ENCODE data around the gene TIMM21.

Gene TIMM21

DNA sequence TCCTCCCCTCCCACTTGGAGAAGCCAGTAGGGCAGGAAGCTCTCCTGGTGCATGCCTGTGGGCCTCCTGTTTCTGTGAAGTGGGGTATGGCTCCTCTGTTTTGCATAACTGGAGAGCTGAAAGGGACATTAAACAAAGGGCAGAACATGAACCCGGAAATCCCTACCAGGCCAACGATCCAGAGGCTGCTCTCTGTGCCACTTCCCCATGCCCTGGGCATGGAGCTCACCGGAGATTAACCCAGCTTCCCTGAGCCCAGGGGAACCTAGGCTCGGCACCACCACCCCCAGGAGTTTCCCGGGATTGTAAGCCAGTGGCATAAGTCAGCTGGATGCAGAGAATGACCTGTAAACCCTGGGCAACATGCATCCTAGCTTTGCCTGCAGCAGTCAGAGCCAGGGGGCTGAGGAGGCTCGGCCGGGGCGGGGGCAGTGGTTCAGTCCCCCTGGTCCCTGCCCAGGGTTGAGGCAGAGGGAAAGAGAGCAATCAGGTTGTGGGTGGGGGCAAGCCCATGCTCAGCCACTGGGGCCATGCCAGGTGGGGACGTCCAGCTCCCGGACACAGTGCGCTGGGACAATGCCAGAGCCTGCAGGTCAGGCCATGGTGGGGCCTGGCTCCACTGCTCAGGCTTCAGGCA lies 49.5 kb downstream of the TIMM21 start:
- Histone ChIP-seq H3K27ac (no peak overlapping the region), H3K27me3 (ENCODE audit: control insufficient read depth, insufficient read depth, low read length) (no peaks in the 10 kb centered on the region), H3K4me2 (ENCODE audit: low read length) (no peak overlapping the region), H3K9me3 (ENCODE audit: control insufficient read depth, low read length) (no peaks in the 10 kb centered on the region), H3K4me3 (ENCODE audit: low read depth, low read length) (no peak overlapping the region), H3K4me1 (no peaks in the 10 kb centered on the region), H3K9ac (no peak overlapping the region), H3K36me3 (ENCODE audit: control insufficient read depth, insufficient read depth, low read length) (no peaks in the 10 kb centered on the region), H2AFZ (no peak overlapping the region), H3K79me2 (no peaks in the 10 kb centered on the region)
- TF ChIP-seq, protein P1, sequence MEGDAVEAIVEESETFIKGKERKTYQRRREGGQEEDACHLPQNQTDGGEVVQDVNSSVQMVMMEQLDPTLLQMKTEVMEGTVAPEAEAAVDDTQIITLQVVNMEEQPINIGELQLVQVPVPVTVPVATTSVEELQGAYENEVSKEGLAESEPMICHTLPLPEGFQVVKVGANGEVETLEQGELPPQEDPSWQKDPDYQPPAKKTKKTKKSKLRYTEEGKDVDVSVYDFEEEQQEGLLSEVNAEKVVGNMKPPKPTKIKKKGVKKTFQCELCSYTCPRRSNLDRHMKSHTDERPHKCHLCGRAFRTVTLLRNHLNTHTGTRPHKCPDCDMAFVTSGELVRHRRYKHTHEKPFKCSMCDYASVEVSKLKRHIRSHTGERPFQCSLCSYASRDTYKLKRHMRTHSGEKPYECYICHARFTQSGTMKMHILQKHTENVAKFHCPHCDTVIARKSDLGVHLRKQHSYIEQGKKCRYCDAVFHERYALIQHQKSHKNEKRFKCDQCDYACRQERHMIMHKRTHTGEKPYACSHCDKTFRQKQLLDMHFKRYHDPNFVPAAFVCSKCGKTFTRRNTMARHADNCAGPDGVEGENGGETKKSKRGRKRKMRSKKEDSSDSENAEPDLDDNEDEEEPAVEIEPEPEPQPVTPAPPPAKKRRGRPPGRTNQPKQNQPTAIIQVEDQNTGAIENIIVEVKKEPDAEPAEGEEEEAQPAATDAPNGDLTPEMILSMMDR (IDR thresholded peaks at IDR 0.05) = no peak

DNA sequence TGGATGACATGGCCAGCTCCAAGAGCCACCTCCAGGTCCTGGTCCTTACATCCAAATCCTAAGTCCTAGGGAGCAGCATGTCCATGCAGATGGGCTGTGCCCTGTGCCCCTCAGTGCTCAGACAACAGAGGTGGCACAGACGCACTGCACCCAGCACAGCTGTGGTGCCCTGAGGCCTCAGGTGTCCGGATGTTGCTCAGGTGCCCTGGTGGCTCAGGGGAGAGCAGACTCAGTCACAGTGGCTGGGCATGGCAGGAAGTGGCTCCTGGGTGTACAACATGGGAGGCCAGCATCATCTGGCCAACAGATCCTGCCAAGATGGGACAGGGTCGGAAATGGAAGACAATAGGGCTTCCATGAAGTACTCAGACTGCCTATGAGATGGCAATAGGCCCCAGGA lies 50.1 kb downstream of the TIMM21 start:
- TF ChIP-seq, protein P1 (IDR thresholded peaks at IDR 0.05) = no peak
- H3K27ac ChIP-seq = no peak overlapping the region
- H3K9me3 ChIP-seq (ENCODE audit: control insufficient read depth, low read length) = no peaks in the 10 kb centered on the region
- no peak overlapping the region for H3K4me2 ChIP-seq (ENCODE audit: low read length)
- no peak overlapping the region for H3K9ac ChIP-seq
- H2AFZ ChIP-seq = no peak overlapping the region
- H3K27me3 ChIP-seq (ENCODE audit: control insufficient read depth, insufficient read depth, low read length) = no peaks in the 10 kb centered on the region
- no peaks in the 10 kb centered on the region for H3K36me3 ChIP-seq (ENCODE audit: control insufficient read depth, insufficient read depth, low read length)
- no peaks in the 10 kb centered on the region for H3K79me2 ChIP-seq
- no peak overlapping the region for H3K4me3 ChIP-seq (ENCODE audit: low read depth, low read length)
- H3K4me1 ChIP-seq = no peaks in the 10 kb centered on the region

DNA sequence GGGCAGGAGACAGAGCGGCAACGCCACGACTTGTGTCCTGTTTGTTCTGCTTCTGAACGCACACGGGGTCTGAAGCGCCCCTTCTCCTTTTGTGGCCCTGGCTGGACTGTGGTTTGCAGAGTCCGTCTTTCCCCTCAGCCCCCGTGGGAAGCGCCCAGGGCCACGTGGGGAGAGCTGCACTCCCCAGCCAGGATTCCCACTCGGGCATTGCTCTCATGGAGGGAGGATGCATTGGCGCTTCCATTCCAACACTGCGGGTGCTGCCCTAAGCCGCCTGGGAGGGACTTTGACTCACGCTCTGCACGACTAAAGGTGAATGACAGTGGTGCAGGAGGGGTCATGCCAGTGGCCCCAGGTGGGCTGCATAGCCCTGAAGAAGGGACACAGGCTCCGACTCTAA lies 52.5 kb downstream of the TIMM21 start:
- Histone ChIP-seq H3K36me3 (ENCODE audit: control insufficient read depth, insufficient read depth, low read length) (no peaks in the 10 kb centered on the region), H3K27me3 (ENCODE audit: control insufficient read depth, insufficient read depth, low read length) (no peaks in the 10 kb centered on the region), H3K4me1 (no peaks in the 10 kb centered on the region), H3K9ac (no peak overlapping the region), H3K27ac (no peak overlapping the region), H3K4me2 (ENCODE audit: low read length) (no peak overlapping the region), H3K4me3 (ENCODE audit: low read depth, low read length) (no peak overlapping the region), H2AFZ (no peak overlapping the region), H3K9me3 (ENCODE audit: control insufficient read depth, low read length) (no peaks in the 10 kb centered on the region), H3K79me2 (no peaks in the 10 kb centered on the region)
- TF ChIP-seq, protein P1 (IDR thresholded peaks at IDR 0.05) = no peak

DNA sequence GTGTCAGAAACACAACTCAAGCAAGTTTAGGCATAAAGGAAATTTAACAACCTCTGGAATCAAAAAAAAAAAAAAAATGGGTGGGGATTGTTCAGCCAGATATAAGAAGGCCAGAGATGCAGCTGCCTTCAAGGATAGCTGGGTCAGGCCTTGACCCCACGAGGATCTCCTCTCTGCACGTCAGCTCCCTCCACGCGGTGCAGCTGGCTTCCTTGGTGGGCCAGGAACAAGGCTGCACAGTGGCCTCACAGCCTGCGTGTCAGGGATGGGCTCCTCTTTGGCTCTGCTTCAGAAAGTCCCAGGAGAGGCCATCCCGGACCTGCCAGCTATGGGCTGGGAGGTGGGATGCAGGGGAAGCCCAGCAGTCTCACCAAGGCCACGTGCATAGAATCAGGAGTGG lies 55.5 kb downstream of the TIMM21 start:
- Histone ChIP-seq H3K79me2 (no peaks in the 10 kb centered on the region), H3K9ac (no peak overlapping the region), H3K4me2 (ENCODE audit: low read length) (no peak overlapping the region), H3K9me3 (ENCODE audit: control insufficient read depth, low read length) (no peaks in the 10 kb centered on the region), H3K4me3 (ENCODE audit: low read depth, low read length) (no peak overlapping the region), H3K27me3 (ENCODE audit: control insufficient read depth, insufficient read depth, low read length) (no peaks in the 10 kb centered on the region), H3K4me1 (no peaks in the 10 kb centered on the region), H2AFZ (no peak overlapping the region), H3K27ac (no peak overlapping the region), H3K36me3 (ENCODE audit: control insufficient read depth, insufficient read depth, low read length) (no peaks in the 10 kb centered on the region)
- TF ChIP-seq, protein P1 (IDR thresholded peaks at IDR 0.05) = no peak

DNA sequence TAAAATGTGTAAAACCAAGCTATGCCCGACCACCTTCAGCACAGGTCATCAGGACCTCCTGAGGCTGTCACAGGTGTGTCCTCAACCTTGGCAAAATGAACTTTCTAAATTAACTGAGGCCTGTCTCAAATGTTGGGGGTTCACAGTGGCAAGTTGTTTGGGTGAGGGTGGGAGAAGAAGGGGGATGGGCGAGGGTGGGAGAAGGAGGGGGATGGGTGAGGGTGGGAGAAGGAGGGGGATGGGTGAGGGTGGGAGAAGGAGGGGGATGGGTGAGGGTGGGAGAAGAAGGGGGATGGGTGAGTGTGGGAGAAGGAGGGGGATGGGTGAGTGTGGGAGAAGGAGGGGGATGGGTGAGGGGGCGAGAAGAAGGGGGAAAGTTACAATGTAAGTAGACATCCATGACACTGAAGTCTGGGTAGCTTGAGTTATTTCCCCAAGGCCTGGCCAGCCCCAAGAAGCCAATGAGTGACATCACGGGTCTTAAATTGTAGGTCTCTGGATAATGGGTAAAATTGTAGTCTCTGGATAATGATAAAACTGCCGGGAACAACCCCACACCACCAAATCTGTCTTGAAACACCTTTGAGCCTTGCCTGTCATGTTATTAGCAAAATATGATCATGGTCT lies 56.3 kb downstream of the TIMM21 start:
- Histone ChIP-seq H3K27ac (no peak overlapping the region), H3K79me2 (no peaks in the 10 kb centered on the region), H2AFZ (no peak overlapping the region), H3K4me3 (ENCODE audit: low read depth, low read length) (no peak overlapping the region), H3K4me1 (no peaks in the 10 kb centered on the region), H3K36me3 (ENCODE audit: control insufficient read depth, insufficient read depth, low read length) (no peaks in the 10 kb centered on the region), H3K27me3 (ENCODE audit: control insufficient read depth, insufficient read depth, low read length) (no peaks in the 10 kb centered on the region), H3K4me2 (ENCODE audit: low read length) (no peak overlapping the region), H3K9me3 (ENCODE audit: control insufficient read depth, low read length) (no peaks in the 10 kb centered on the region), H3K9ac (no peak overlapping the region)
- TF ChIP-seq, protein P1 (IDR thresholded peaks at IDR 0.05) = no peak

Measured in parathyroid adenoma (tissue), 2 donors.